Smooth muscle cell (in vitro differentiated cells): ENCODE measurements around the gene TNFRSF8. TPM values are rescaled to one million over a fixed set of nuclear protein-coding genes. Genes with fewer than 3 reads are reported as not detected.

Experiments
- DNase-seq: peaks from one replicate; lab custom pipeline; 2025; ENCODE audit not compliant: unreplicated experiment; lab: John Stamatoyannopoulos, UW
- H2AFZ ChIP-seq: fragments of 200-600 bp; sonication (generic); 2 replicates; pipeline ENCODE4 v1.6.0; 2016; ENCODE audit warnings: antibody characterized with exemption, low read depth, mild to moderate bottlenecking
- H3F3A ChIP-seq: fragments of 200-600 bp; sonication (generic); 2 replicates; pipeline ENCODE4 v1.6.0; 2017; ENCODE audit warnings: antibody characterized with exemption, low read depth
- H3K27ac ChIP-seq: fragments of 200-600 bp; sonication (generic); 2 replicates; pipeline ENCODE4 v1.5.1; 2016; ENCODE audit warnings: low read depth, mild to moderate bottlenecking
- H3K27me3 ChIP-seq: fragments of 200-600 bp; sonication (generic); 2 replicates; pipeline ENCODE4 v1.6.1; 2016; ENCODE audit warnings: low read depth, mild to moderate bottlenecking
- H3K36me3 ChIP-seq: fragments of 200-600 bp; sonication (generic); 2 replicates; pipeline ENCODE4 v1.5.1; 2016; ENCODE audit warnings: low read depth
- H3K4me1 ChIP-seq: fragments of 200-600 bp; sonication (generic); 2 replicates; pipeline ENCODE4 v1.5.1; 2016; ENCODE audit warnings: low read depth
- H3K4me2 ChIP-seq: fragments of 200-600 bp; sonication (generic); 2 replicates; pipeline ENCODE4 v1.6.0; 2016; ENCODE audit warnings: mild to moderate bottlenecking
- H3K4me3 ChIP-seq: fragments of 200-600 bp; sonication (generic); 2 replicates; pipeline ENCODE4 v1.5.1; 2016; ENCODE audit warnings: mild to moderate bottlenecking
- H3K79me2 ChIP-seq: fragments of 200-600 bp; sonication (generic); 2 replicates; pipeline ENCODE4 v1.6.0; 2016; ENCODE audit warnings: low read depth, mild to moderate bottlenecking
- H3K9ac ChIP-seq: fragments of 200-600 bp; sonication (generic); 2 replicates; pipeline ENCODE4 v1.6.0; 2016; ENCODE audit warnings: low read depth
- H3K9me3 ChIP-seq: fragments of 200-600 bp; sonication (generic); replicated peaks from 2 replicates; pipeline ENCODE4 v1.5.1; 2016; ENCODE audit warnings: low read depth
- H4K20me1 ChIP-seq: fragments of 200-600 bp; sonication (generic); 2 replicates; pipeline ENCODE4 v1.6.0; 2016; ENCODE audit warnings: low read depth
- WGBS: methylation state at CpG from one replicate; pipeline ENCODE4 v1.1.7; 2016; ENCODE audit warnings: low lambda C conversion rate; 5-methylcytosine and 5-hydroxymethylcytosine counted together
- polyA plus RNA-seq: library from polyadenylated mRNA; unstranded; fragments of >200 nt; fragmentation: Nextera tagmentation; extraction: Ambion mirVana; gene quantifications from 2 replicates; pipeline ENCODE4 v1.2.1, GENCODE V29; 2016
- total RNA-seq: library from RNA; depleted of rRNA; stranded (reverse); fragments of >200 nt; gene quantifications from 2 replicates; pipeline ENCODE4 v1.2.3, GENCODE V29; 2014
- TF ChIP-seq, protein P1 (sequence below): fragments of 200-600 bp; sonication (generic); IDR thresholded peaks from 2 replicates; pipeline ENCODE4 v1.5.1; 2017; ENCODE audit warnings: borderline replicate concordance, mild to moderate bottlenecking, antibody characterized with exemption; ENCODE audit not compliant: insufficient read depth, poor library complexity, severe bottlenecking

The TNFRSF8 gene
- total and polyA plus RNA-seq, 2 experiments from 2014 or later: 0.54 to 1.3 TPM

DNA sequence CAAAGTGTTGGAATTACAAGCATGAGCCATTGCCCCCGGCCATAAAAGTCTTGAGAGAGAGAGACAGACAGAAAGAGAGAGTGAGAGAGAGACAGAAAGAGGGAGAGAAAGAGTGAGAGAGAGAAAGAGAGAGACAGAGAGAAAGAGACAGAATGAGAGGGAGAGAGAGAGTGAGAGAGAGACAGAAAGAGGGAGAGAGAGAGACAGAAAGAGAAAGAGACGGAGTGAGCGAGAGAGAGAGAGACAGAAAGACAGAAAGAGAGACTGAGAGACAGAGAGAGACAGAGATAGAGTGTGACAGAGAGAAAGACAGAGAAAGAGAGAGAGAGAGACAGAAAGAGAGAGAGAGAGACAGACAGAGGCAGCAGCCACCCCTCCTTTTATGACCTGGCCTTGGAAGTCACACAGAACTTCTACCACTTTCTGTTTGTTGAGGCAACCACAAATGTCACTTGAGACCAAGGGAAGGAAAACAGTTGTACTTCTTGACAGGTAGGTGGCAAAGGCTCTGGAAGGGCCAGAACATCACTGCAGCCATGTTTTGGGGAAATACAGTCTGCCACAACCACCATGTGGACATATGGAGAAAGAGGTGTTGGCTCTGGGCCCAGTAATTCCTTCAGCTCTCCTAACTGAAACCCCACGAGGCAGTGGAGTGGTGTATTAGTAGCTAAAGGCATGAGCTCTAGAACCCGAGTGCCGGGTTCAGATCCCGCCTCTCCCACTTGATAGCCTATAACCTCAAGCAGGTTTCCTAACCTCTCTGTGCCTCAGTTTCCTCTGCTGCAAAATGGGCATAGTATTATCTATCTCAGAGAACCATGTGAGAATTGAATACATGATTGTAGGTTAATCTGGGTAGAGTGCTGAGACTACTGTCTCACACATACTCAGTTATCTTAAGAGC lies 50.6 kb downstream of the TNFRSF8 start:
- Histone ChIP-seq H3K79me2 (no peaks in the 10 kb centered on the region), H4K20me1 (no peaks in the 10 kb centered on the region), H3K27me3 (no peaks in the 10 kb centered on the region), H3K4me1 (no peaks in the 10 kb centered on the region), H3F3A (no peaks in the 10 kb centered on the region), H3K9me3 (no peaks in the 10 kb centered on the region), H3K4me2 (no peak overlapping the region), H3K27ac (no peak overlapping the region), H3K9ac (no peak overlapping the region), H3K4me3 (no peak overlapping the region), H3K36me3 (no peaks in the 10 kb centered on the region), H2AFZ (no peak overlapping the region)
- no peak for DNase-seq
- TF ChIP-seq, protein P1, sequence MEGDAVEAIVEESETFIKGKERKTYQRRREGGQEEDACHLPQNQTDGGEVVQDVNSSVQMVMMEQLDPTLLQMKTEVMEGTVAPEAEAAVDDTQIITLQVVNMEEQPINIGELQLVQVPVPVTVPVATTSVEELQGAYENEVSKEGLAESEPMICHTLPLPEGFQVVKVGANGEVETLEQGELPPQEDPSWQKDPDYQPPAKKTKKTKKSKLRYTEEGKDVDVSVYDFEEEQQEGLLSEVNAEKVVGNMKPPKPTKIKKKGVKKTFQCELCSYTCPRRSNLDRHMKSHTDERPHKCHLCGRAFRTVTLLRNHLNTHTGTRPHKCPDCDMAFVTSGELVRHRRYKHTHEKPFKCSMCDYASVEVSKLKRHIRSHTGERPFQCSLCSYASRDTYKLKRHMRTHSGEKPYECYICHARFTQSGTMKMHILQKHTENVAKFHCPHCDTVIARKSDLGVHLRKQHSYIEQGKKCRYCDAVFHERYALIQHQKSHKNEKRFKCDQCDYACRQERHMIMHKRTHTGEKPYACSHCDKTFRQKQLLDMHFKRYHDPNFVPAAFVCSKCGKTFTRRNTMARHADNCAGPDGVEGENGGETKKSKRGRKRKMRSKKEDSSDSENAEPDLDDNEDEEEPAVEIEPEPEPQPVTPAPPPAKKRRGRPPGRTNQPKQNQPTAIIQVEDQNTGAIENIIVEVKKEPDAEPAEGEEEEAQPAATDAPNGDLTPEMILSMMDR: no peak
- WGBS: 81% methylated on average over 5 of the region's 7 CpGs

DNA sequence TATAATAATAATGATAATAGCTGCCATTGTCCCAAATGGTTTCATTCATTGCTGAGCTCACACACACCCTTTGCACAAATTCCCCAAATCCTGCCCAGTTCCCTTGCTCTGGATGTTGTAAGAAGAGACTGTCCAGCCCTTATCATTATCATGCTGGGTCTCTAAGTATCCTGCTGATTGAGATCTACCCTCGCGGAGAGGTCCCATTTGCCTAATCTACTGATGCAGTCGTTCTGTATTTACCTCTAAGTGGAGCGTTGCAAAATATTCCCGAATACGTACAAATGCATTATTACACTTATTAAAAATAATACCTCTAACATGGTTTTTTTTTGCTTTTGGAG lies 51.2 kb downstream of the TNFRSF8 start:
- no peak overlapping the region for H2AFZ ChIP-seq
- no peaks in the 10 kb centered on the region for H3K36me3 ChIP-seq
- no peak overlapping the region for H3K27ac ChIP-seq
- H3K4me3 ChIP-seq: no peak overlapping the region
- DNase-seq: no peak
- H3K4me2 ChIP-seq: no peak overlapping the region
- no peaks in the 10 kb centered on the region for H3K9me3 ChIP-seq
- H3K9ac ChIP-seq: no peak overlapping the region
- TF ChIP-seq, protein P1: no peak
- H3K27me3 ChIP-seq: no peaks in the 10 kb centered on the region
- H3K4me1 ChIP-seq: no peaks in the 10 kb centered on the region
- H3K79me2 ChIP-seq: no peaks in the 10 kb centered on the region
- 86% methylated on average over 6 of the region's 6 CpGs for WGBS
- H4K20me1 ChIP-seq: no peaks in the 10 kb centered on the region
- H3F3A ChIP-seq: no peaks in the 10 kb centered on the region

DNA sequence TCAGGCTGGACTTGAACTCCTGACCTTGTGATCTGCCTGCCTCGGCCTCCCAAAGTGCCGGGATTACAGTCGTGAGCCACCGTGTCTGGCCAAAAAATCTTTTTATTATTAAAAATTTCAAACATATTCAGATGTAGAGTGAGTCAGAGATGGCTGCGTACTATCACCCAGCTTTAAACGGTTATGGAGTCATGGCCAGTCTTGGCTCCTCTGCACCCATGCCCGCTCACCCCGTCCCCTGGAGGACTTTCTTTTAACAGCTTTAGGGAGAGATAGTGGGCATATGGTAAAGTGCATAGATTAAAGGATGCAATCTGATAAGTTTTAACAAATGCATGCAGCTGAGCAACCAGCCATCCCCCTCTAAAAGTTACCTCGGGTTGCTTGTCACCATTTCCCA lies 51.8 kb downstream of the TNFRSF8 start:
- WGBS: 84% methylated on average over 9 of the region's 9 CpGs
- H3K9ac ChIP-seq: no peak overlapping the region

More for the DNA sequence above, 51.8 kb downstream of the TNFRSF8 start:
- H3F3A ChIP-seq: no peaks in the 10 kb centered on the region
- no peak overlapping the region for H3K4me2 ChIP-seq
- no peaks in the 10 kb centered on the region for H3K27me3 ChIP-seq
- no peak for DNase-seq
- H2AFZ ChIP-seq: no peak overlapping the region
- H3K4me3 ChIP-seq: no peak overlapping the region
- no peak overlapping the region for H3K27ac ChIP-seq
- no peaks in the 10 kb centered on the region for H4K20me1 ChIP-seq
- H3K4me1 ChIP-seq: no peaks in the 10 kb centered on the region
- no peaks in the 10 kb centered on the region for H3K79me2 ChIP-seq
- H3K9me3 ChIP-seq: no peaks in the 10 kb centered on the region
- TF ChIP-seq, protein P1: no peak
- H3K36me3 ChIP-seq: no peaks in the 10 kb centered on the region
